SU-DHL-6 (cell line): ENCODE data around the gene ZC3H12A.
A peak's percentile ranks its signal among the peaks of the same experiment; 100 is the strongest.

ENCODE experiments used
- H2AFZ ChIP-seq: fragments of 200-600 bp; sonication (generic); 2 replicates; pipeline ENCODE4 v1.6.1; 2014; ENCODE audit warnings: low read depth, mild to moderate bottlenecking, moderate library complexity, mixed read lengths, antibody characterized with exemption, low read length; ENCODE audit not compliant: severe bottlenecking
- H3F3A ChIP-seq: fragments of 200-600 bp; shearing (Covaris generic); 2 replicates; pipeline ENCODE4 v1.6.0; 2016; ENCODE audit warnings: antibody characterized with exemption, mild to moderate bottlenecking; ENCODE audit not compliant: insufficient read depth
- H3K27ac ChIP-seq: fragments of 200-600 bp; sonication (generic); 2 replicates; pipeline ENCODE4 v1.5.1; 2016; ENCODE audit warnings: low read depth, mild to moderate bottlenecking, low read length, moderate library complexity, mixed read lengths
- H3K27me3 ChIP-seq: fragments of 200-600 bp; sonication (generic), shearing (Covaris generic); 2 replicates; pipeline ENCODE4 v1.6.0; 2014; ENCODE audit warnings: mild to moderate bottlenecking, low read length
- H3K36me3 ChIP-seq: fragments of 200-600 bp; sonication (generic); 2 replicates; pipeline ENCODE4 v1.6.1; 2014; ENCODE audit warnings: mild to moderate bottlenecking, low read length, mixed read lengths
- H3K4me2 ChIP-seq: fragments of 300-600, 200-600 bp; shearing (Covaris generic), sonication (generic); 2 replicates; pipeline ENCODE4 v1.6.0; 2014; ENCODE audit warnings: low read length, low read depth, mild to moderate bottlenecking; ENCODE audit not compliant: poor library complexity, severe bottlenecking
- H3K4me3 ChIP-seq: fragments of 200-600 bp; sonication (generic); 2 replicates; pipeline ENCODE4 v1.5.1; 2014; ENCODE audit warnings: antibody characterized with exemption, low read length, mild to moderate bottlenecking, mixed read lengths; ENCODE audit not compliant: insufficient read depth, poor library complexity, severe bottlenecking
- H3K79me2 ChIP-seq: fragments of 200-600 bp; sonication (generic); 2 replicates; pipeline ENCODE4 v1.6.1; 2014; ENCODE audit warnings: mild to moderate bottlenecking, low read length, moderate library complexity; ENCODE audit not compliant: insufficient read depth
- H3K9ac ChIP-seq: fragments of 200-600 bp; sonication (generic); 2 replicates; pipeline ENCODE4 v1.7.0; 2014; ENCODE audit warnings: mild to moderate bottlenecking, low read length
- H3K9me2 ChIP-seq: fragments of 200-600 bp; sonication (generic); replicated peaks from 2 replicates; pipeline ENCODE4 v1.6.1; 2014; ENCODE audit warnings: low read length; ENCODE audit not compliant: insufficient read depth
- H3K9me3 ChIP-seq: fragments of 200-600 bp; sonication (generic); 2 replicates; pipeline ENCODE4 v1.6.1; 2014; ENCODE audit warnings: low read length, mixed read lengths; ENCODE audit not compliant: insufficient read depth
- H4K20me1 ChIP-seq: fragments of 200-600 bp; sonication (generic); 2 replicates; pipeline ENCODE4 v1.6.1; 2014; ENCODE audit warnings: low read depth, mild to moderate bottlenecking, antibody characterized with exemption, low read length, moderate library complexity, mixed read lengths
- CTCF ChIP-seq: fragments of 200-600 bp; sonication (generic); IDR thresholded peaks from one replicate; pipeline ENCODE4 v1.5.1; 2017; ENCODE audit warnings: antibody characterized with exemption, mild to moderate bottlenecking, low read length, moderate library complexity; ENCODE audit not compliant: insufficient read depth, poor library complexity, severe bottlenecking
- EZH2phosphoT487 ChIP-seq: fragments of 200-600 bp; sonication (generic), shearing (Covaris generic); conservative IDR thresholded peaks from 2 replicates; pipeline ENCODE4 v1.6.1; 2018; ENCODE audit warnings: mild to moderate bottlenecking, antibody characterized with exemption, low read length, moderate library complexity, mixed read lengths

The ZC3H12A gene

DNA sequence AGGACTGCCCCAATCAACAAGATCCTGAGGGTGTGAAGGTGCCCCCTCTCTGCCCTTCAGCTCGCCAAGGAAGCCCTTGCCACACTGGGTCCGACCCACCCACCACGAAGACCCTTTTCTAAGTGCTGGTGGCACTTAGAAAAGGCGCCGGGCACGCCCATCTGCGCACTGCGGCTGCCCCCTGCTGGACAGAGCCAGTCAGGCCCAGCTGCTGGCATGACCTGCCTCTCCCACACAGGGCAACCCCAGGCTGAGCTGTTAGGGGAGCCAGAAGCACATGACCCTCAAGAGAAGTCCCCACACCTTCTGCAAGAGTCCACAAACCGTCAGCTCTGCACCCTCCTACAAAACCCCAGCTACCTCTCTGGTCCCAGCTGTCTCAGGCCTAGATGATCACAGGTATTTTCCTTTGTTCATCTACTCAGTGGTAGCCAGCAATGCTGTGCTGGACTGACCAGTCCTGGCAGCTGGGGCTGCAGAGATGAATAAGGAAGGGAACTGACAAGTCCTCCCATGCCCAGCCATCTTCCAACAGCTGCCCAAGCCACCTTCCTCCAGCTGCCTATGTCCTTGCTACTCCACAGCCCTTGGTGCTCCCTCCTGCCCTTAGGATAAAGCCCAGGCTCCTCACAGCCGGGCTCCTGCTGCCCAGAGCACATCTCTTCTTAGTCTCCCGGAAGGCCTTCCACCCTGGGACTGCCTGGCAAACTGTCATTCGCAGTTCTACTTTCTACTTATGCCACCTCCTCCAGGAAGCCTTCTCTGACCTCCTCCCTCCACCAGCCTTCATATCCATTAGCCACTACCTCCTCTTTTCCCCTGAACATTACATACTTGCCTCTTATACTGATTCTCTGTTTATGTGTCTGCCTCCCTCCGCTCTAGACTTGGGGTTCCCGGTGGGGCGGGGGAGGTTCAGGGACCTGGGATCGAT is 39.8 kb upstream of the ZC3H12A start:
- Histone ChIP-seq H3K27me3 (no peaks in the 10 kb centered on the region), H3F3A (no peaks in the 10 kb centered on the region), H3K36me3 (no peaks in the 10 kb centered on the region), H2AFZ (no peak overlapping the region), H3K9me2 (no peaks in the 10 kb centered on the region), H3K9me3 (no peaks in the 10 kb centered on the region), H3K79me2 (no peaks in the 10 kb centered on the region), H3K27ac (no peak overlapping the region), H3K4me3 (no peak overlapping the region), H4K20me1 (no peaks in the 10 kb centered on the region), H3K4me2 (no peak overlapping the region), H3K9ac (no peak overlapping the region)
- TF ChIP-seq CTCF (peak; percentile 84), EZH2phosphoT487 (no peak)

DNA sequence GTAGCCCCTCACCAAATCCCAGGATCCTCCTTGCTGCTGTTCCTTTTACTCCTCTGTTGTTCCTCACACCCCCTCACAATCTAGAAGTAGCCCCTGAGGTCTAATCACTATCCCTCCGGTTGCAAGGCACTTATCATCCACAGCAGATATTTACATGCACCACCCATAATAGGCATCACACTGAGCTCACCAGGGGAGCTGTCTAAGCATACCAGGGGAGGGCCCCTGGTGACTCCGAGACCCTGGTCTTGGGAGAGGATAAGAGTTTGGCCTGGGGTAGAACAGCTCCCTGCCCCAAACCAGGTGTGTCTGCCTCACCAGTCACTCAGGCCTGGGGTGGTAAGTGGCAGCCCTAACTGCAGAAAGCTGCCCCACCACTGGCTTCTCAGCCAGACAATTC is 37.3 kb upstream of the ZC3H12A start:
- Histone ChIP-seq H3K9ac (no peak overlapping the region), H3K4me3 (no peak overlapping the region), H3K9me2 (no peaks in the 10 kb centered on the region), H3K4me2 (no peak overlapping the region), H3F3A (no peaks in the 10 kb centered on the region), H4K20me1 (no peaks in the 10 kb centered on the region), H3K27me3 (no peaks in the 10 kb centered on the region), H3K36me3 (no peaks in the 10 kb centered on the region), H3K79me2 (no peaks in the 10 kb centered on the region), H3K27ac (no peak overlapping the region), H2AFZ (no peak overlapping the region), H3K9me3 (no peaks in the 10 kb centered on the region)
- TF ChIP-seq EZH2phosphoT487 (no peak), CTCF (no peak)

DNA sequence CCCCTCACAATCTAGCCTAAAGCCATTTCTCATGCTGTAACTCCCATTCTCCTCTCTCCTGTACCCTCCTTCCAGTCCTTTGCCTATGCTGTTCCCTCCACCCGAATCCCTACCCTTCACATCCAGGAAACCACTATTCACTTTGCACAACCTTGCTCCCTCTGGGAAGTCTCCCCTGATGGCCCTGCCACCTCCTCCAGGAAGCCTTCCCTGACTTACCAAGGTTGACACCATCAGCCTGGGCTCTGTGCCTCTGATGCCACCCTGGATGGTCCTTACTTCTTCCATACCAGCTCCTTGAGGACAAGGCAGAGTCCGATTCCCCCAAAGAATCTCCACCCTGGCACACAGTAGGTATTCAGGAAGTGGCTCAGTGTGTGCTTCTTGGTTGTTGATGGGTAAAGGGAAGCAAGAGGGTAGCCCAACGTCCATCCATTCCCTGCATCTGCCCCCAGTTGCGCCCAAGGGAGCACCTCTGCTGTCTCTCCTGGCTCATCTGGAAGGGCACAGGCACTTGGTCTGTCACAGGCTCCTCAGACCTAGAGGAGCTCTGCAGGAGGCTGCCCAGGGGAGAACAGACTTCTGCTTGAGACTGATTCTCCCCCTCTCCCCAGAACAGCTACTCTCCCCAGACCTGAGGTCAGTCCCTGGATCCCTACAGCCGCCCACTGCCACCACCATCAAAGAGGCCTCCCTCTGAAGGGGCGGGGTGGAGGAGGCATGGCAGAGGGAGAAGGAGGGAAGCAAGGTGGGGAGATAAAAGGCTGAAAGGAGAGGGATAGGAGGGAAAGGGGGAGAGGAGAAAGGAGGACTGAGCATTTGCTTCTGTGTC is 36.1 kb upstream of the ZC3H12A start:
- Histone ChIP-seq H4K20me1 (no peaks in the 10 kb centered on the region), H3K27ac (no peak overlapping the region), H3F3A (no peaks in the 10 kb centered on the region), H2AFZ (no peak overlapping the region), H3K36me3 (no peaks in the 10 kb centered on the region), H3K79me2 (no peaks in the 10 kb centered on the region), H3K27me3 (no peaks in the 10 kb centered on the region), H3K9me2 (no peaks in the 10 kb centered on the region), H3K4me2 (no peak overlapping the region), H3K9me3 (no peaks in the 10 kb centered on the region), H3K4me3 (no peak overlapping the region), H3K9ac (no peak overlapping the region)
- TF ChIP-seq CTCF (no peak), EZH2phosphoT487 (no peak)
